GM21786 (cell line): ENCODE results near the gene LYSMD4.

Experiments
- ATAC-seq: cut with Tn5 transposase; IDR thresholded peaks from one replicate; pipeline ENCODE4 v1.9.1; 2021; ENCODE audit not compliant: unreplicated experiment

The LYSMD4 gene

GRCh38 chr15:99731336-99732123, 1.7 kb downstream of the LYSMD4 start:
- no peak for ATAC-seq

DNA sequence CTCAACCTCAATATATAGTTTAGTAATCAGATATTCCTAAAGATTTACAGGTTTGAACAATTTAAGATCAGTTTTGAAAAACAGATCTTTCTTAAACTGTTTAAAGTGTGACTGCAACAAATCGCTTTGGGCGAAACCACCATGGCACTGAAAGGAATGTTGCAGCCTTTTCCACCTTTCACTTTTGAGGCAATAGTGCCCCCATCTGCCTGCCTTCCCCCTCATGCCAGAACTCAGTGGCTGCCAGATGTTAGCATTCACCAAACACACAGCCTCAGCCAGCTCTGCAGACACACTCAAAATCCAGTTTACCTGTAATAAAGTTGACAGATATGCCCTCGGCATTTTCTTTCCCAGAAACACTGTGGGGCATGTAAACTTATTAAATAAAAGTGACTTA, 3.3 kb downstream of the LYSMD4 start:
- ATAC-seq: no peak

GRCh38 chr15:99729327-99729726, 3.9 kb downstream of the LYSMD4 start:
- ATAC-seq: no peak

- ATAC-seq: no peak
Measured at GRCh38 chr15:99728916-99729315, 4.3 kb downstream of the LYSMD4 start.

DNA sequence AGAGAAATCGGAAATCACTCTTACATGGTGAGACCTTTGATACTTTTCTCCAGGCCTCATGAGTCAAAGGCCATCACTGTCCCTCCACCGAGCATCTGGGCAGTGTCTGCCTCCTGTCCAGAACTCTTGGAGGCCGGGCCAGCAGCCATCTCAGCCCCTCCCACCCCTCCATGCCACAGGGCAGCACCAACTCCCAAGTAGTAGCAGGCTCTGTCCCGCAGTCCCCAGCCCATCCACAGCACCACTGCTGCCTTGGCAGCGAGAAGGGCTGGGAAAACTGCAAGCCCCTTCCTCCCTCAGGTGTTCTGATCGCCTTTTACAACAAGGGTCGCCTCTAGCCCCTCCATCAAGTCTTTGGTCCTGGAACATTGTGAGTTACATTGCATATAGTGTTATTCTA, 5.5 kb downstream of the LYSMD4 start:
- ATAC-seq: no peak

DNA sequence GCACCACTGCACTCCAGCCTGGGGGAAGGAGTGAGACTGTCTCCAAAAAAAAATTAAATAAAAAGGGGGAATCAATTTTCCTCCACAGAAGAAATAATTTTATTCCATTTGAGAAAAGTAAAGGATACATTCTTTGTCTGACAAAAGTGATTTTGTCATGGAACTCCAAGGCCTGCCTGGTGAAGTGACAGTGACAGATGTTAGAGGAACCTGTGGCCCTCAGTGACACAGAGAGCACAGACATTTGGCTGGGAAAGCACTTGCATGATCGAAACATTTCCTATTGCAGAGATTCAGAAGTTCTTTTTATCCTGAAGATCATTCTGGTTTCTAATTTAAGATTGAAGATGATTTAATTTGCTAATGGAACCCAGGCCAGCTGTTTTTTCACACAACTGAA, 5.9 kb downstream of the LYSMD4 start:
- ATAC-seq: no peak

GRCh38 chr15:99726333-99726732, 6.9 kb downstream of the LYSMD4 start:
- ATAC-seq: no peak

GRCh38 chr15:99722406-99722805, 10.8 kb downstream of the LYSMD4 start:
- ATAC-seq: no peak

DNA sequence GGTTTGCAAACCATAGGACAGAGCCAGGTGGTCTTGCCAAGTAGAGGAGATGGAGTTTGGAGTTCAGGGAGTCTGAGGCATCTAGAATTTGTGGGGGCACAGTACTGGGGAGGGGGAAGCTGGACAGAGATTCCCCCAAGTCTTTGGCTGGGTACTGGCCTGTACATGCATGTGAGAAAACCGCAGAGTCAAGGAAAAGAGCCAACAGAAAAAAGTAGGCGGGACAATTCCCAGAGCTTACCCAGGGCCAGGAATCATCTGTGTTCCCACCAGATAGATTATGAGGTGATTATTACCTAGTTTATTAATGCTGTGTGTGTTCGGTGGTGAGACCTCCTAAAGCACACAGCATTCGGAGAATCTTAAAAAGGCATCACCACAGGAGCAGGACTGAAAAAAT, 11.3 kb downstream of the LYSMD4 start:
- no peak for ATAC-seq

DNA sequence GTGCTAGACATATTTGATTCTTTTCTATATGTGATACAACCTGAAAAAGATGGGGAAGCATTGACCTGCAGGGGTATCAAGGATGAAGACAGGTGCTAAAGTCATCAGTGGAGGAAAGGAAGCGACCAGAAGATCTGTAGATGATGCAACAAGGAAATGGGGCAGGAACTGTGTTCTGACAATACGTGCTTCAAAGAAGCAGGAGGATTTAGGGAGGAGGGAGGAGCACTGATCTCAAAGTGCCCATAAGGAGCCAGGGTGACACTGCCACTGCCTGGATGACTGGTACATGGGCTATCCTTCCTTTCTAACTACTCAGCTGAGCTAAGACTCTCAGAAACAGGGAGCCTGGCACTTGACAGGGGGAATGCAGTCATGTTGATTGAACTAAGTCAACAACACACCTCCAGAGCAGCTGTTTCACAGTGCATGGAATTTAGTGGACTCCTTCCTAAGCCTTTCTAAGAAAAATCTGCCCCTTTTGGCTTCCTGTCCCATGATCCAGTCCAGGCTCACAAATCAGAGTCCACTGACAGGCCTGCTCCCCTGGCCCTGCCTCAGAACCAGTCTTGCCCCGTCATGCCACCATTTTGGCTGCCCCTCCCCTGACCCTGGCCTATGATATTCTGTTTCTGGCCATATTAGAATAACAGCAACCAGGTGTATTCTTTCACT, 12.0 kb downstream of the LYSMD4 start:
- no peak for ATAC-seq

DNA sequence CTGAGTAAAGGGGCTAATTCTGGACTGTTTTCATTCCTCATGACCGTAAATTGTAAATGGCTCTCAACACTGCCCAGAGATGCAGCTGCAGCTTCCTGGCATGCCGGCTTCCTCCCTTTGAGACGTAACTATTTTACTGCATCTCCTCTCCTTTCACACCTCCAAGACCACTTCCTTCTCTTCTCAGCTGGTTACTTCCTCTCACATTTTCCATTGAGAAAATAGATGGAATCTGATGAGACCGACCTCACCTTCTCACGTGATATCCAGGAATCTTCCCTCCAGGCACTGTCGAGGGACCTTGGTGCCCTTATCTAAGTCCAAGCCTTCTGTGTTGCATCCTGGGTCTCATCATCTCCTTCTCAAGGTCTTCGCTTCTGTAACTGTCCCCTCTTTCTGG, 12.7 kb downstream of the LYSMD4 start:
- ATAC-seq: no peak

DNA sequence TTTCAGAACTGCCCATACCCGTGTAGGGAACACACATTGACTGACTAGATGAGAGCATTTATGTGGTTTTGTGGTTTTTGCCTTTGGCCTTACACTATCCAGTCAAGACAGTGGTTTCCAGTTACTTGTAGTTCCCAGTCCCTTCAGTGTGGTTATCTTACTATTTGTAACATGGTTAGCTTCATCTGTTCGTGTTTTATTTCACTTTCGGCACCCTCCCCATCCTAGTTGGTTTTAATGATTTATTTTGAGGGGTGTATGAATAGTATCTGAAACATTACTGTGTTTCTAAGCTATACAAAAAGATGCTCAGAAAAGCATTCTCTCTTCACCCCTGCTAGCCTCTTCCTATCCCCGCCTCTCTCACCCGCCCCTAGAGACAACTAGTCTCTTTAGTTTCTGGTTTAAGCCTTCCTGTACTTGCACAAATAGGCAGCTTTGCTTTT, 14.1 kb downstream of the LYSMD4 start:
- peak; percentile 80 for ATAC-seq

GRCh38 chr15:99718421-99718820, 14.8 kb downstream of the LYSMD4 start:
- ATAC-seq: no peak

DNA sequence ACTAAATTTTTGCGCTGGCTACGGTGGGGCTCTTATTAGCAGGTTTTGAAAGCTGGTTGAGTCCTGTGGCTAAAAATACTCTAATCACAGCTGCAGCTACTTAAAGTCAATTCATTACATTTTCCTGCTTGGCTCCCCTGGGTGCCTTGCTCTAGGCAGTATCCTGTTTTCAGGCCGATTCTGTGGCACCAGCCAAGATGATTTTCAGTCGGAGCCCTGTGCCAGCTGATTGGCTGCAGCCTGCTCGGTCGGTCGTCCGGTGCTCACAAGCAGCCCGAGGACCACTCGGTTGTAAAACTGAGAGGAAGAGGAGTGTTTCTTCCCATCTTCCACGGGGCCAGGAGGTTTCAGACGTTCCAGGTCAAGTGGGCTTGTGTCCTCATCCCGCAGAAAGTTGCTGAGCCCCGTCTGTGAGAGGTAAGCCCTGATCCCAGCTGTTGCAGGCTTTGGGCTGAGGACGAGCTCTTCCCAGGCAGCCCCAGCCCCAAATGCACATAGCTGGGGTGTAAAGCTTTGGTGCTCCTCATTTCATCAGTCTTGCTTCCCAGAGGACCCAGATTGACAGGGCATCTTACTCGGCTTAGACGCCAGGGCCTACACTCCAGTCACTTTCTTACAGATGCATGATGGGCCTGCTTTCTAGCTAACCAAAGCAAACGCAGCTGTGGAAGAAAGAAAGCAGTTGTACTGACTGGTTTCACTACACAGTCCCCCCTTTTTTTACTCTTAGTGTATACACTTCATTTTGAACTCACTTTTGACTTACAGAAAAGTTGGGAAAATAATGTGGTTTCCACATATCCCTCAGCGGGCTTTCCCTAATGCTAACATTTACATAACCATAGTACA, 15.9 kb downstream of the LYSMD4 start:
- ATAC-seq: peak; percentile 28

GRCh38 chr15:99716540-99717095, 16.6 kb downstream of the LYSMD4 start:
- ATAC-seq: no peak

- ATAC-seq: no peak
Measured at GRCh38 chr15:99712415-99712814, 20.8 kb downstream of the LYSMD4 start.

- ATAC-seq: no peak
Measured at GRCh38 chr15:99711625-99712024, 21.6 kb downstream of the LYSMD4 start.

DNA sequence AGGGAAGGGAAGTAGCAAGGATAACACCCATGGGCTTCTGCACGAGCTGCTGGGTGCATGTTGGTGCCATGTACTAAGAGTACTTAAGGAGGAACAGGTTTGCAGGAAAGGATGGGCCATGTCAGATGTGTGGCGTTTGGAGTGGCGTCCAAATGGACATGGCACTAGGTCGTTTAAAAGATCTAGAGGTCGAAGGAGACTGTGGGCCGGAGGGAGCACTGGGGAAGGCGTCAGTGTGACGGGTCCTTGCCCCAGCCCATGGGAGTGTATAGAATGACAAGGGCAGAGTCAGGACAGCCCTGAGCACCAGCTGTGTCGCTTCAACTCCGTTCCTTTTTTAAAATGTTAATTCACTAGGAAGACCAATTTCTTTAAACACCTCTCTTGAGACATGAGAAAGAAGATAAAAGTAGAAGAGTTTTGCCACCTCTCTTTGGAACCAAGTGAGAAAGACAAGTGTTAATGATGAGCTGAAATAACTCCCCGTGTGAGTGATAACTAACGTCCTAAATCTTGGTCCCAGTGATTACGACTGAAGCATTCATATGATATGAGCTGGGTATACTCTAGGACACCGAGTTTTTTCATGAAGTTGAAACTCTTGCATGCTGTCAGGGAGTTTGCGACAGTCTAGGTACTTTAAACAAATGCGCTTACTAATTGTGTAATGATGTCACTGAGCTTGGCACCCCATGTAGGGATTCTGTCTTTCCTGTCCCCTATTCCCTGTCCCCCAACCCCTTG, 23.8 kb downstream of the LYSMD4 start:
- no peak for ATAC-seq

- no peak for ATAC-seq
Measured at GRCh38 chr15:99708563-99708962, 24.7 kb downstream of the LYSMD4 start.

GRCh38 chr15:99707473-99708270, 25.6 kb downstream of the LYSMD4 start:
- ATAC-seq: no peak
